ENCODE data around the gene FANCI. TPM values are rescaled to one million over a fixed set of nuclear protein-coding genes. Genes with fewer than 3 reads are reported as not detected.
"Not testable (repeated sequence)": the region's sequence is repeated elsewhere in the genome, so short reads cannot be mapped to it uniquely, and the experiment has no call there.

Gene FANCI
- total RNA-seq, 4 donors from 2014 or later: 7.2 to 24.5 (median 9.4) TPM

DNA sequence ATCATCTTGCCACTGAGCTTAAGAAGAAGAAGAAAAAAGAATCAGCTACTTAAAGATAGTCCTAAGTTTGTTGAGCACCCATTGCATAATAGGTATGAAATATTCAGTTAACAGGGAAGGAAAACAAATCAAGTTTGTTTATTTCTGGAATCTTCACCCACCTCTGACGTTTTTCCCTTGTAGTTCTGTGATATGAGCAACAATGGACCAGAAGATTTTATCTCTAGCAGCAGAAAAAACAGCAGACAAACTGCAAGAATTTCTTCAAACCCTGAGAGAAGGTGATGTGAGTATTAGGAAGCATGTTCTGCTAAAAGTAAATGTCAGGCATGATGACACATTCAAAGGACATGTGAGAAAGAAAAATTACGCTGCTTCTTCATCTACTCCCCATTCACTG, 3.7 kb downstream of the FANCI start:
- Histone ChIP-seq H3K27ac (no peak overlapping the region), H3K36me3 (no peaks in the 10 kb centered on the region), H3K4me3 (no peak overlapping the region), H3K4me1 (peaks cover 19% of the 10 kb centered on the region), H3K9me3 (no peaks in the 10 kb centered on the region), H3K27me3 (no peaks in the 10 kb centered on the region)
- TF ChIP-seq EP300 (IDR thresholded peaks at IDR 0.05) (no peak), POLR2AphosphoS5 (IDR thresholded peaks at IDR 0.05) (no peak), POLR2A (IDR thresholded peaks at IDR 0.05) (no peak)
- TF ChIP-seq, protein P1, sequence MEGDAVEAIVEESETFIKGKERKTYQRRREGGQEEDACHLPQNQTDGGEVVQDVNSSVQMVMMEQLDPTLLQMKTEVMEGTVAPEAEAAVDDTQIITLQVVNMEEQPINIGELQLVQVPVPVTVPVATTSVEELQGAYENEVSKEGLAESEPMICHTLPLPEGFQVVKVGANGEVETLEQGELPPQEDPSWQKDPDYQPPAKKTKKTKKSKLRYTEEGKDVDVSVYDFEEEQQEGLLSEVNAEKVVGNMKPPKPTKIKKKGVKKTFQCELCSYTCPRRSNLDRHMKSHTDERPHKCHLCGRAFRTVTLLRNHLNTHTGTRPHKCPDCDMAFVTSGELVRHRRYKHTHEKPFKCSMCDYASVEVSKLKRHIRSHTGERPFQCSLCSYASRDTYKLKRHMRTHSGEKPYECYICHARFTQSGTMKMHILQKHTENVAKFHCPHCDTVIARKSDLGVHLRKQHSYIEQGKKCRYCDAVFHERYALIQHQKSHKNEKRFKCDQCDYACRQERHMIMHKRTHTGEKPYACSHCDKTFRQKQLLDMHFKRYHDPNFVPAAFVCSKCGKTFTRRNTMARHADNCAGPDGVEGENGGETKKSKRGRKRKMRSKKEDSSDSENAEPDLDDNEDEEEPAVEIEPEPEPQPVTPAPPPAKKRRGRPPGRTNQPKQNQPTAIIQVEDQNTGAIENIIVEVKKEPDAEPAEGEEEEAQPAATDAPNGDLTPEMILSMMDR (IDR thresholded peaks at IDR 0.05): no peak
- 84% methylated on average over 2 of the region's 2 CpGs for WGBS
- no peak for DNase-seq (ENCODE audit: low spot score in 2 of 2)

DNA sequence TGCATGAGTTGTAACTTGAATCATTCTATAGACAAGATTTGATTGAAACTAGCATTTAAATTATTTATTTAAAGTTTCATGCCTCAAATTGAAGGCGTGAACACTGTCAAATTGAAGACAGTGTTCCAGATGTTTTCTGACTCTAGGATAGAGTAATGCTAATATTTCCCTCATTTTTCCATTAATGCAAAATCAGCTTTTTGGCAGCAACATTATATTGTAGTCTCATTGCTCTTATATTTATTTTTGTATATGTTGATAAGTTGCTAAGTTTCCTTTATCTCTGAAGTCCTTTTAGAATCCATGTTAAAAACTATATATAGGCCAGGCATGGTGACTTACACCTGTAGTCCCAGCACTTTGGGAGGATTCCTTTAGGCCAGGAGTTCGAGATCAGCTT, 4.8 kb downstream of the FANCI start:
- TF ChIP-seq POLR2AphosphoS5 (IDR thresholded peaks at IDR 0.05) (no peak), POLR2A (IDR thresholded peaks at IDR 0.05) (no peak), EP300 (IDR thresholded peaks at IDR 0.05) (no peak)
- TF ChIP-seq, protein P1 (IDR thresholded peaks at IDR 0.05): no peak

DNA sequence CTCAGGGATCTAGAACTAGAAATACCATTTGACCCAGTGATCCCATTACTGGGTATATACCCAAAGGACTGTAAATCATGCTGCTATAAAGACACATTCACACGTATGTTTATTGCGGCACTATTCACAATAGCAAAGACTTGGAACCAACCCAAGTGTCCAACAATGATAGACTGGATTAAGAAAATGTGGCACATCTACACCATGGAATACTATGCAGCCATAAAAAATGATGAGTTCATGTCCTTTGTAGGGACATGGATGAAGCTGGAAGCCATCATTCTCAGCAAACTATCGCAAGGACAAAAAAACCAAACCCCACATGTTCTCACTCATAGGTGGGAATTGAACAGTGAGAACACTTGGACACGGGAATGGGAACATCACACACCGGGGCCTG, 6.4 kb downstream of the FANCI start:
- not testable (repeated sequence) for DNase-seq (ENCODE audit: low spot score in 2 of 2)
- WGBS: 100% methylated on average over 5 of the region's 5 CpGs

More for the DNA sequence above, 4.8 kb downstream of the FANCI start:
- Histone ChIP-seq H3K36me3 (no peaks in the 10 kb centered on the region), H3K4me3 (no peak overlapping the region), H3K27me3 (no peaks in the 10 kb centered on the region), H3K9me3 (no peaks in the 10 kb centered on the region), H3K27ac (no peak overlapping the region), H3K4me1 (peaks cover 11% of the 10 kb centered on the region)
- 96% methylated on average over 2 of the region's 2 CpGs for WGBS
- DNase-seq (ENCODE audit: low spot score in 2 of 2): no peak

DNA sequence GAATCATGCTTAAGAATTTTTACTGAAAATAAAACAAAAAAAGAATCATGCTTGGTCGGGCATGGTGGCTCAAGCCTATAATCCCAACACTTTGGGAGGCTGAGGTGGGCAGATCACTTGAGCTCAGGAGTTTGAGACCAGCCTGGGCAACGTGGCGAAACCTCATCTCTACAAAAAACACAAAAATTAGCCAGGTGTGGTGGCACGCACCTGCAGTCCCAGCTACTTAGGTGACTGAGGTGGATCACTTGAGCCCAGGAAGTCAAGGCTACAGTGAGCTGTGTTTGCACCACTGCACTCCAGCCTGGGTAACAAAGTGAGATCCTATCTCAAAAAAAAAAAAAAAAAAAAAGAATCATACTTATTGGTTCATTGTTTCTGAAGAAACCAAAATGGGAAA, 33.5 kb downstream of the FANCI start:
- not testable (repeated sequence) for H3K27me3 ChIP-seq; H3K27ac ChIP-seq; H3K9me3 ChIP-seq; H3K4me3 ChIP-seq; DNase-seq (ENCODE audit: low spot score in 2 of 2); H3K4me1 ChIP-seq; H3K36me3 ChIP-seq
- WGBS: 97% methylated on average over 4 of the region's 4 CpGs

More for the DNA sequence above, 6.4 kb downstream of the FANCI start:
- H3K27ac ChIP-seq, H3K27me3 ChIP-seq, H3K4me1 ChIP-seq, H3K4me3 ChIP-seq, H3K9me3 ChIP-seq, H3K36me3 ChIP-seq: not testable (repeated sequence)

DNA sequence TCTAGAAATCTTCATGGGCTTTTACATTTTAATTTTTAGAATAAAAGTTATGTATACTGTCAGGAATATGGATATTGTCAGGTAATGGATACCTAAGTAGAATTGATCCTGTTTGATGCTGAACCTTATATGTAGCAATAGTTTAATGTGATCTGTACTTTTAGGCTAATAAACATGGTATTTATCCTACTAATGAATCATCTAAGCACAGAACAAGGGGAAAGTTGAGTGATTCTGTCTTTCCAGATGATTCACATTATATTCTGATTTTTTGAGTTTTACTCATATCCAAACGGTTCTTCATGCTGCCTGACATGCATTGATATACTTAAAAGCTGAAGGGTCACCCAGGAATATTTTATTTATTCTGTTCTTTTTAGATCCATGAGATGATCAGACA, 34.5 kb downstream of the FANCI start:
- 85% methylated on average over 1 of the region's 1 CpG for WGBS
- H3K36me3 ChIP-seq: peaks cover 9% of the 10 kb centered on the region
- no peak for DNase-seq (ENCODE audit: low spot score in 2 of 2)
- H3K27me3 ChIP-seq: no peaks in the 10 kb centered on the region
- no peaks in the 10 kb centered on the region for H3K4me1 ChIP-seq
- H3K27ac ChIP-seq: no peak overlapping the region
- no peak overlapping the region for H3K4me3 ChIP-seq
- H3K9me3 ChIP-seq: no peaks in the 10 kb centered on the region
- TF ChIP-seq POLR2A (IDR thresholded peaks at IDR 0.05) (no peak), EP300 (IDR thresholded peaks at IDR 0.05) (no peak), POLR2AphosphoS5 (IDR thresholded peaks at IDR 0.05) (no peak)
- TF ChIP-seq, protein P1 (IDR thresholded peaks at IDR 0.05): no peak

DNA sequence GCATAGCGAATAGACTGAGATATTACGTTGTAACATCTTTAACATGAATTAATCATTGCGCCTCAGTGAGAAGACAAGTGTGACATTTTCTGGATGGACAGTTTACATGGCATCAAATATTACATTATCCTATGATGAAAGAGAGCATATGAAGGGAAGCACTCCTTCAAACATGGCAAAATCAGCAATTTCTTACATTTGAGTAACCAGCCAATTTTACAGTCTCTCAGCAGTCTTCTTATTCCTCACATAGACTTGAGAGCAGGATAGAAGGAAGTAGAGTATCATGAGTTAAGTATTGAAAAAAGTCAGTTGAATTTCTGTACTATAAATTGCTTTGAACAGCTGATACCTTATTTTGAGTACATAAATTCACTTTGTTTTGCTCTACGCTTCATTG, 38.9 kb downstream of the FANCI start:
- TF ChIP-seq POLR2A (IDR thresholded peaks at IDR 0.05): no peak
- TF ChIP-seq, protein P1 (IDR thresholded peaks at IDR 0.05): no peak
- TF ChIP-seq EP300 (IDR thresholded peaks at IDR 0.05): no peak
- TF ChIP-seq POLR2AphosphoS5 (IDR thresholded peaks at IDR 0.05): no peak
- no peaks in the 10 kb centered on the region for H3K4me1 ChIP-seq
- WGBS: 96% methylated on average over 4 of the region's 4 CpGs

More for the DNA sequence above, 38.9 kb downstream of the FANCI start:
- Histone ChIP-seq H3K9me3 (no peaks in the 10 kb centered on the region), H3K36me3 (peaks cover 21% of the 10 kb centered on the region), H3K27me3 (no peaks in the 10 kb centered on the region), H3K4me3 (no peak overlapping the region), H3K27ac (no peak overlapping the region)
- no peak for DNase-seq (ENCODE audit: low spot score in 2 of 2)
